H1 (cell line): ENCODE results near the gene CD300E. TPM values are rescaled to one million over a fixed set of nuclear protein-coding genes. Genes with fewer than 3 reads are reported as not detected.

Experiments
- CTCF ChIA-PET: fragments of 300-600 bp; sonication (Branson Sonifier 250); formaldehyde crosslinking; loops from one replicate; lab custom pipeline; 2021; ENCODE audit not compliant: partially characterized antibody; lab: Charles Lee
- POLR2A ChIA-PET: fragments of 300-600 bp; sonication (Branson Sonifier 250); formaldehyde crosslinking; loops from one replicate; lab custom pipeline; 2021; ENCODE audit warnings: inconsistent platforms; ENCODE audit not compliant: partially characterized antibody; lab: Charles Lee
- DNase-seq, 2 experiments: peaks; one replicate each; pipeline versions ENCODE4 v3.0.0 to v3.0.0-alpha.2; 2010 to 2022; ENCODE audit warnings: low spot score in 2 of 2, low read depth in 1 of 2, mixed read lengths in 1 of 2
- FAIRE-seq: peaks from 2 replicates; lab custom pipeline; 2011; peaks lifted over from hg19 to GRCh38; lab: Jason Lieb, UNC
- H2AFZ ChIP-seq: 2 replicates; pipeline ENCODE4 v1.8.1; 2012; ENCODE audit warnings: low read length, inconsistent platforms
- H2AK5ac ChIP-seq: 2 replicates; pipeline ENCODE4 v1.6.1; 2013; ENCODE audit warnings: low read depth, low read length
- H2BK120ac ChIP-seq: replicated peaks from 2 replicates; pipeline ENCODE3; 2013; ENCODE audit warnings: low read depth, low read length, inconsistent platforms
- H2BK12ac ChIP-seq: 2 replicates; pipeline ENCODE4 v1.6.1; 2013; ENCODE audit warnings: low read depth, low read length
- H2BK15ac ChIP-seq: 2 replicates; pipeline ENCODE4 v1.6.1; 2013; ENCODE audit warnings: low read length
- H2BK20ac ChIP-seq: 2 replicates; pipeline ENCODE4 v1.6.1; 2013; ENCODE audit warnings: low read length
- H2BK5ac ChIP-seq: 2 replicates; pipeline ENCODE4 v1.6.1; 2013; ENCODE audit warnings: low read depth, low read length
- H3K14ac ChIP-seq: 2 replicates; pipeline ENCODE4 v1.6.1; 2013; ENCODE audit warnings: inconsistent platforms; ENCODE audit not compliant: insufficient read length
- H3K18ac ChIP-seq: 2 replicates; pipeline ENCODE4 v1.6.1; 2013; ENCODE audit warnings: low read length; ENCODE audit errors: extremely low read depth
- H3K23ac ChIP-seq: 2 replicates; pipeline ENCODE4 v1.6.1; 2013; ENCODE audit warnings: inconsistent platforms; ENCODE audit not compliant: insufficient read length
- H3K23me2 ChIP-seq: 2 replicates; pipeline ENCODE4 v1.6.1; 2013; ENCODE audit warnings: low read depth, low read length
- H3K27ac ChIP-seq: 2 replicates; pipeline ENCODE4 v1.6.1; 2011; ENCODE audit warnings: low read depth, low read length, inconsistent platforms
- H3K27me3 ChIP-seq, 4 experiments: replicated peaks in 1 of 4; 1 replicate in 1 of 4; 2 replicates in 3 of 4; pipeline versions ENCODE4 v1.6.1 to v1.8.1; 2011 to 2013; ENCODE audit warnings: low read length in 3 of 4, mild to moderate bottlenecking in 3 of 4, inconsistent platforms in 2 of 4, mixed read lengths in 2 of 4, moderate library complexity in 1 of 4; ENCODE audit not compliant: control insufficient read depth in 3 of 4, insufficient read depth in 3 of 4; ENCODE audit errors: extremely low read depth in 1 of 4
- H3K36me3 ChIP-seq, 4 experiments: 2 replicates each; pipeline versions ENCODE4 v1.6.1 to v1.8.1; 2011 to 2013; ENCODE audit warnings: mild to moderate bottlenecking in 4 of 4, low read length in 3 of 4, moderate library complexity in 2 of 4, control low read depth in 1 of 4, inconsistent platforms in 1 of 4; ENCODE audit not compliant: insufficient read depth in 4 of 4, control insufficient read depth in 2 of 4
- H3K4ac ChIP-seq: replicated peaks from 2 replicates; pipeline ENCODE3; 2013; ENCODE audit warnings: low read length, low read depth, mixed read lengths, inconsistent platforms; ENCODE audit not compliant: insufficient read length
- H3K4me1 ChIP-seq, 4 experiments: replicated peaks in 1 of 4; 1 replicate in 1 of 4; 2 replicates in 3 of 4; pipeline versions ENCODE4 v1.6.1 to v1.8.1; 2011 to 2013; ENCODE audit warnings: low read length in 3 of 4, inconsistent platforms in 2 of 4, mixed read lengths in 1 of 4; ENCODE audit not compliant: insufficient read depth in 4 of 4, control insufficient read depth in 3 of 4
- H3K4me2 ChIP-seq, 2 experiments: 2 replicates each; pipeline versions ENCODE4 v1.6.1 to v1.8.1; 2011 to 2013; ENCODE audit warnings: low read depth in 2 of 2, low read length in 2 of 2, control low read depth in 1 of 2, inconsistent platforms in 1 of 2, mild to moderate bottlenecking in 1 of 2; ENCODE audit not compliant: insufficient read depth in 1 of 2
- H3K4me3 ChIP-seq, 4 experiments: fragments of 200-600, 300-600 bp in 1 of 4; sonication (generic), shearing (Covaris generic), sonication (Bioruptor Twin) in 1 of 4; 2 replicates each; pipeline versions ENCODE4 v1.5.1 to v1.8.1; 2011 to 2016; ENCODE audit warnings: low read length in 4 of 4, low read depth in 3 of 4, control low read depth in 2 of 4, inconsistent platforms in 2 of 4, mild to moderate bottlenecking in 2 of 4, mixed read lengths in 1 of 4, moderate library complexity in 1 of 4; ENCODE audit not compliant: insufficient read depth in 2 of 4; ENCODE audit errors: extremely low read depth in 1 of 4
- H3K56ac ChIP-seq: replicated peaks from 2 replicates; pipeline ENCODE3; 2013; ENCODE audit warnings: low read depth, mild to moderate bottlenecking, mixed read lengths, low read length, inconsistent platforms; ENCODE audit not compliant: insufficient read length
- H3K79me1 ChIP-seq: 2 replicates; pipeline ENCODE4 v1.6.1; 2013; ENCODE audit warnings: low read depth, low read length, control low read depth
- H3K79me2 ChIP-seq, 2 experiments: 2 replicates each; pipeline versions ENCODE4 v1.6.1 to v1.8.1; 2012 to 2013; ENCODE audit warnings: low read length in 2 of 2, mild to moderate bottlenecking in 2 of 2, inconsistent platforms in 1 of 2; ENCODE audit not compliant: insufficient read depth in 2 of 2, control insufficient read depth in 1 of 2
- H3K9ac ChIP-seq, 4 experiments: replicated peaks in 1 of 4; 1 replicate in 1 of 4; 2 replicates in 3 of 4; pipeline versions ENCODE4 v1.6.1 to v1.8.1; 2011 to 2013; ENCODE audit warnings: low read depth in 3 of 4, low read length in 3 of 4, control low read depth in 2 of 4, mild to moderate bottlenecking in 2 of 4, moderate library complexity in 2 of 4, inconsistent platforms in 1 of 4; ENCODE audit errors: extremely low read depth in 1 of 4
- H3K9me3 ChIP-seq, 2 experiments: 2 replicates each; pipeline versions ENCODE4 v1.6.1 to v1.8.1; 2012 to 2013; ENCODE audit warnings: mild to moderate bottlenecking in 2 of 2, moderate library complexity in 2 of 2, control low read depth in 1 of 2, inconsistent platforms in 1 of 2, low read depth in 1 of 2, low read length in 1 of 2, mixed read lengths in 1 of 2; ENCODE audit not compliant: insufficient read depth in 2 of 2
- H4K20me1 ChIP-seq, 2 experiments: replicated peaks in 1 of 2; 2 replicates each; pipeline versions ENCODE3 to v1.8.1; 2011 to 2013; ENCODE audit warnings: inconsistent platforms in 2 of 2, low read length in 2 of 2, mild to moderate bottlenecking in 1 of 2; ENCODE audit not compliant: insufficient read depth in 2 of 2, control insufficient read depth in 1 of 2
- H4K5ac ChIP-seq: 2 replicates; pipeline ENCODE4 v1.6.1; 2013; ENCODE audit warnings: low read length, low read depth, mixed read lengths, inconsistent platforms; ENCODE audit not compliant: insufficient read length
- H4K8ac ChIP-seq: 2 replicates; pipeline ENCODE4 v1.8.0; 2013; ENCODE audit warnings: mild to moderate bottlenecking, moderate library complexity, low read length, inconsistent platforms; ENCODE audit not compliant: insufficient read depth; ENCODE audit errors: extremely low read depth
- H4K91ac ChIP-seq: replicated peaks from 2 replicates; pipeline ENCODE3; 2013; ENCODE audit warnings: low read length, mixed read lengths, inconsistent platforms; ENCODE audit not compliant: insufficient read length
- ATF2 ChIP-seq: IDR thresholded peaks from 2 replicates; pipeline ENCODE4 v1.6.1; 2012; ENCODE audit warnings: low read length, inconsistent platforms
- CTCF ChIP-seq, 3 experiments: IDR thresholded peaks; 1 replicate in 2 of 3; 2 replicates in 1 of 3; pipeline versions ENCODE4 v1.5.1 to v1.6.1; 2011; ENCODE audit warnings: low read length in 3 of 3, mild to moderate bottlenecking in 3 of 3, inconsistent platforms in 2 of 3, low read depth in 1 of 3, moderate library complexity in 1 of 3; ENCODE audit not compliant: insufficient read depth in 1 of 3; ENCODE audit errors: control extremely low read depth in 1 of 3
- POLR2A ChIP-seq, 2 experiments: IDR thresholded peaks; 1 replicate in 1 of 2; 2 replicates in 1 of 2; pipeline ENCODE4 v1.6.1; 2011; ENCODE audit warnings: low read depth in 2 of 2, low read length in 2 of 2, mild to moderate bottlenecking in 2 of 2; ENCODE audit errors: control extremely low read depth in 1 of 2
- RAD21 ChIP-seq, 2 experiments: IDR thresholded peaks in 1 of 2; conservative IDR thresholded peaks in 1 of 2; 2 replicates each; pipeline ENCODE4 v1.6.1; 2011; ENCODE audit warnings: low read depth in 2 of 2, low read length in 2 of 2, improper control_type of control experiment in 1 of 2, inconsistent platforms in 1 of 2, mild to moderate bottlenecking in 1 of 2, moderate library complexity in 1 of 2
- TAF7 ChIP-seq: optimal IDR thresholded peaks from 2 replicates; pipeline ENCODE3; 2011; ENCODE audit warnings: low read depth, mild to moderate bottlenecking, inconsistent platforms, low read length, moderate library complexity, borderline replicate concordance
- WGBS, 2 experiments: shearing (Covaris generic) in 1 of 2; methylation state at CpG; one replicate each; pipeline versions ENCODE4 v1.1.6 to v1.1.7; 2013 to 2015; ENCODE audit warnings: low lambda C conversion rate in 2 of 2, mixed read lengths in 2 of 2, inconsistent platforms in 1 of 2, low coverage in 1 of 2, missing lambda C conversion rate in 1 of 2; ENCODE audit not compliant: insufficient replicate concordance in 2 of 2, insufficient coverage in 1 of 2, insufficient read length in 1 of 2; ENCODE audit errors: extremely low coverage in 1 of 2, missing lambda C conversion rate in 1 of 2; 5-methylcytosine and 5-hydroxymethylcytosine counted together
- polyA plus RNA-seq, 7 experiments: library from polyadenylated mRNA; depleted of rRNA in 3 of 7; stranded (reverse) in 5 of 7; unstranded in 2 of 7; fragments of >200 nt in 5 of 7; fragments of 200-250 nt in 2 of 7; gene quantifications; 1 replicate in 5 of 7; 2 replicates in 1 of 7; 4 replicates in 1 of 7; pipeline versions ENCODE4 v1.2.1 to v1.2.3, GENCODE V29; 2011 to 2013; ENCODE audit warnings: missing spikeins in 2 of 7, mixed read lengths in 2 of 7
- total RNA-seq: library from RNA; stranded (reverse); fragmentation: NEBNext Ultra II Directional; extraction: Animal tissue kit (Norgen Biotek cat#: 25700); gene quantifications from 2 replicates; pipeline ENCODE4 v1.2.1, GENCODE V29; 2021

The CD300E gene
- total and polyA plus RNA-seq, 2 of the 8 experiments (the other 6 are each of a cell fraction or from before 2014, with no cell fraction given), result not detected

GRCh38 chr17:74608511-74608910 lies 15.0 kb downstream of the CD300E start:
- H3K14ac ChIP-seq, result no peak overlapping the region
- no peak overlapping the region for H2AK5ac ChIP-seq
- no peak overlapping the region for H3K23ac ChIP-seq
- no peaks in the 10 kb centered on the region for H3K4me1 ChIP-seq
- H3K4me3 ChIP-seq, result no peak overlapping the region
- H4K8ac ChIP-seq, result no peak overlapping the region
- ChIA-PET POLR2A (no interaction called here), CTCF (interaction anchor here (0.6 kb wide), 2 partner anchors 128 to 366 kb away, joined by 3 to 4 read pairs; no protein-coding TSS in a partner anchor)
- no peak overlapping the region for H4K91ac ChIP-seq
- no peaks in the 10 kb centered on the region for H3K36me3 ChIP-seq
- no peak overlapping the region for H2BK12ac ChIP-seq
- H4K20me1 ChIP-seq, result no peaks in the 10 kb centered on the region
- DNase-seq, result no peak
- no peaks in the 10 kb centered on the region; the same call in 1 of the 2 replicates for H3K23me2 ChIP-seq
- TF ChIP-seq ATF2, result no peak
- TF ChIP-seq TAF7, result no peak
- TF ChIP-seq CTCF (IDR thresholded peaks at IDR 0.05; ENCODE audit: control extremely low read depth in 1 of 3, insufficient read depth in 1 of 3, low read depth in 1 of 3, low read length in 3 of 3), result no peak
- TF ChIP-seq POLR2A (IDR thresholded peaks at IDR 0.05; ENCODE audit: control extremely low read depth in 1 of 2, low read depth in 2 of 2, low read length in 2 of 2), result no peak
- no peak for TF ChIP-seq RAD21 (IDR thresholded peaks at IDR 0.05 in 1 of 2, conservative IDR thresholded peaks at IDR 0.05 in 1 of 2; ENCODE audit: low read depth in 2 of 2, low read length in 2 of 2)
- H3K18ac ChIP-seq, result no peak overlapping the region
- no peak overlapping the region for H3K4ac ChIP-seq
- no peak overlapping the region for H2BK15ac ChIP-seq
- WGBS, 2 experiments, result 91% methylated on average over 3 of the region's 3 CpGs; no CpG with 5 or more reads in 1 of the 2 experiments
- no peak overlapping the region for H3K4me2 ChIP-seq
- no peak overlapping the region for H2BK20ac ChIP-seq
- peaks cover 0 to 7% (median 0%) of the 10 kb centered on the region in 4 experiments; a peak in 3 of 7 replicates for H3K27me3 ChIP-seq
- no peak overlapping the region for H2BK120ac ChIP-seq
- H3K9me3 ChIP-seq, result no peaks in the 10 kb centered on the region
- FAIRE-seq, result no peak
- no peak overlapping the region for H4K5ac ChIP-seq
- no peak overlapping the region for H3K9ac ChIP-seq
- no peaks in the 10 kb centered on the region for H3K79me1 ChIP-seq
- H2BK5ac ChIP-seq, result no peak overlapping the region
- no peak overlapping the region for H3K27ac ChIP-seq
- no peak overlapping the region for H2AFZ ChIP-seq
- H3K79me2 ChIP-seq, result no peaks in the 10 kb centered on the region
- H3K56ac ChIP-seq, result no peak overlapping the region
